Naive thymus-derived CD4-positive, alpha-beta T cell (primary cell): Measurements from ENCODE around the gene ANKRD45. TPM values are rescaled to one million over a fixed set of nuclear protein-coding genes. Genes with fewer than 3 reads are reported as not detected.

Experiments used
- ATAC-seq: fragments of 150-1000 bp; cut with Tn5 transposase; 2 replicates; pipeline ENCODE4 v1.10.0; 2021; ENCODE audit warnings: mild to moderate bottlenecking, moderate library complexity
- CTCF ChIA-PET: fragments of 350-600 bp; sonication (Branson Sonifier 250); formaldehyde crosslinking; loops from one replicate; lab custom pipeline; 2021; ENCODE audit warnings: antibody characterized with exemption; lab: Charles Lee
- POLR2A ChIA-PET: fragments of 350-600 bp; sonication (Branson Sonifier 250); formaldehyde crosslinking; loops from one replicate; lab custom pipeline; 2021; ENCODE audit warnings: antibody characterized with exemption, inconsistent platforms; lab: Charles Lee
- DNase-seq, 9 donors: peaks; one replicate each; pipeline versions ENCODE4 v3.0.0 to v3.0.0-alpha.2; 2020 to 2022; ENCODE audit warnings: mixed read lengths in 1 of 9
- H3K27ac ChIP-seq: one replicate; pipeline ENCODE4 v1.7.0; 2013; ENCODE audit warnings: mild to moderate bottlenecking, low read depth, low read length, moderate library complexity
- H3K27me3 ChIP-seq, 2 donors: one replicate each; pipeline ENCODE4 v1.7.0; 2013; ENCODE audit warnings: low read length in 2 of 2, mild to moderate bottlenecking in 2 of 2, moderate library complexity in 2 of 2; ENCODE audit not compliant: control insufficient read depth in 2 of 2, insufficient read depth in 2 of 2
- H3K36me3 ChIP-seq, 3 experiments: 1 replicate in 2 of 3; 2 replicates in 1 of 3; pipeline ENCODE4 v1.7.0; 2013; ENCODE audit warnings: low read length in 3 of 3, mild to moderate bottlenecking in 3 of 3, moderate library complexity in 1 of 3; ENCODE audit not compliant: insufficient read depth in 3 of 3, control insufficient read depth in 2 of 3
- H3K4me1 ChIP-seq, 2 donors: one replicate each; pipeline ENCODE4 v1.7.0; 2013; ENCODE audit warnings: low read length in 2 of 2, mild to moderate bottlenecking in 2 of 2, moderate library complexity in 1 of 2; ENCODE audit not compliant: control insufficient read depth in 2 of 2, insufficient read depth in 2 of 2
- H3K4me3 ChIP-seq: 2 replicates; pipeline ENCODE4 v1.7.0; 2013; ENCODE audit warnings: mild to moderate bottlenecking, low read length
- H3K9me3 ChIP-seq, 3 experiments: 1 replicate in 2 of 3; 2 replicates in 1 of 3; pipeline ENCODE4 v1.7.0; 2013; ENCODE audit warnings: low read length in 3 of 3; ENCODE audit not compliant: control insufficient read depth in 2 of 3
- H3K27ac Mint-ChIP-seq, 9 donors: one replicate each; pipeline ENCODE4 v1.8.0; 2020 to 2022; ENCODE audit warnings: mixed read lengths in 9 of 9, mild to moderate bottlenecking in 8 of 9, moderate library complexity in 5 of 9, inconsistent platforms in 2 of 9
- H3K27me3 Mint-ChIP-seq, 5 donors: one replicate each; pipeline ENCODE4 v1.8.0; 2021 to 2022; ENCODE audit warnings: mixed read lengths in 5 of 5, mild to moderate bottlenecking in 1 of 5
- H3K36me3 Mint-ChIP-seq, 5 donors: one replicate each; pipeline ENCODE4 v1.8.0; 2020 to 2022; ENCODE audit warnings: mixed read lengths in 5 of 5, mild to moderate bottlenecking in 3 of 5, inconsistent platforms in 1 of 5
- H3K4me1 Mint-ChIP-seq, 7 donors: one replicate each; pipeline ENCODE4 v1.8.0; 2020 to 2022; ENCODE audit warnings: mixed read lengths in 7 of 7, mild to moderate bottlenecking in 3 of 7, inconsistent platforms in 1 of 7
- H3K4me3 Mint-ChIP-seq, 10 donors: one replicate each; pipeline ENCODE4 v1.8.0; 2020 to 2022; ENCODE audit warnings: mild to moderate bottlenecking in 10 of 10, mixed read lengths in 10 of 10, moderate library complexity in 6 of 10, inconsistent platforms in 2 of 10
- H3K9me3 Mint-ChIP-seq, 11 donors: one replicate each; pipeline ENCODE4 v1.8.0; 2020 to 2022; ENCODE audit warnings: mixed read lengths in 11 of 11, mild to moderate bottlenecking in 4 of 11, inconsistent platforms in 1 of 11, moderate library complexity in 1 of 11
- intact Hi-C, 2 donors: fragments of 100-400 bp; cut with micrococcal nuclease; formaldehyde crosslinking; loops; one replicate each; pipeline ENCODE4 v1.15.1; 2023
- polyA plus RNA-seq, 2 donors: library from polyadenylated mRNA; unstranded; fragments of 300-500 nt; fragmentation: Illumina TruSeq; gene quantifications; one replicate each; pipeline ENCODE4 v1.2.3, GENCODE V29; 2021
- total RNA-seq, 6 experiments: library from RNA in 5 of 6; stranded (reverse) in 5 of 6; gene quantifications; 1 replicate in 5 of 6; 2 replicates in 1 of 6; pipeline ENCODE4 v1.2.3 and lab custom pipeline; 2021 to 2026

ANKRD45 gene
- total and polyA plus RNA-seq, 7 experiments from 2014 or later, result not detected

GRCh38 chr1:173590557-173590956 is 79.1 kb downstream of the ANKRD45 start:
- CTCF ChIA-PET, result no interaction called here
- Mint-ChIP-seq H3K27me3 (peaks cover 0 to 21% (median 4%) of the 10 kb centered on the region in 5 donors), H3K4me1 (no peaks in the 10 kb centered on the region), H3K27ac (no peak overlapping the region), H3K4me3 (no peak overlapping the region), H3K9me3 (peaks cover 0 to 7% (median 0%) of the 10 kb centered on the region in 11 donors), H3K36me3 (no peaks in the 10 kb centered on the region)
- Histone ChIP-seq H3K9me3 (no peaks in the 10 kb centered on the region), H3K27me3 (no peaks in the 10 kb centered on the region), H3K36me3 (no peaks in the 10 kb centered on the region), H3K4me1 (no peaks in the 10 kb centered on the region), H3K27ac (no peak overlapping the region), H3K4me3 (no peak overlapping the region)
- POLR2A ChIA-PET, result interaction anchor here (0.6 kb wide), 1 partner anchor 118 kb away, joined by 3 read pairs; no protein-coding TSS in a partner anchor
- DNase-seq (no peak), ATAC-seq (no peak)
- intact Hi-C loops, result no loop called here

- intact Hi-C loops, result no loop called here
- H3K9me3 Mint-ChIP-seq, result peaks cover 0 to 4% (median 0%) of the 10 kb centered on the region in 11 donors
- H3K4me3 Mint-ChIP-seq, result no peak overlapping the region
- H3K27me3 ChIP-seq, result no peaks in the 10 kb centered on the region
- peaks cover 0 to 5% (median 0%) of the 10 kb centered on the region in 5 donors for H3K36me3 Mint-ChIP-seq
- H3K36me3 ChIP-seq, result no peaks in the 10 kb centered on the region
- DNase-seq (no peak), ATAC-seq (no peak)
- H3K9me3 ChIP-seq, result no peaks in the 10 kb centered on the region
- H3K4me1 ChIP-seq, result no peaks in the 10 kb centered on the region
- H3K4me1 Mint-ChIP-seq, result no peaks in the 10 kb centered on the region
- ChIA-PET CTCF (no interaction called here), POLR2A (no interaction called here)
- H3K27ac Mint-ChIP-seq, result no peak overlapping the region
- no peak overlapping the region for H3K27ac ChIP-seq
- peaks cover 0 to 12% (median 0%) of the 10 kb centered on the region in 5 donors for H3K27me3 Mint-ChIP-seq
- H3K4me3 ChIP-seq, result no peak overlapping the region
These were observed 88.1 kb downstream of the ANKRD45 start for GRCh38 chr1:173581383-173582079.

GRCh38 chr1:173580658-173581057 is 89.0 kb downstream of the ANKRD45 start:
- ChIA-PET CTCF (no interaction called here), POLR2A (no interaction called here)
- Histone ChIP-seq H3K4me1 (no peaks in the 10 kb centered on the region), H3K36me3 (no peaks in the 10 kb centered on the region), H3K27me3 (no peaks in the 10 kb centered on the region), H3K4me3 (no peak overlapping the region), H3K9me3 (no peaks in the 10 kb centered on the region), H3K27ac (no peak overlapping the region)
- Mint-ChIP-seq H3K27ac (no peak overlapping the region), H3K4me1 (no peaks in the 10 kb centered on the region), H3K36me3 (peaks cover 0 to 5% (median 0%) of the 10 kb centered on the region in 5 donors), H3K27me3 (peaks cover 0 to 9% (median 0%) of the 10 kb centered on the region in 5 donors), H3K4me3 (no peak overlapping the region), H3K9me3 (no peaks in the 10 kb centered on the region)
- DNase-seq, result no peak
- intact Hi-C loops, result no loop called here
- ATAC-seq, result no peak

GRCh38 chr1:173580071-173580470 is 89.6 kb downstream of the ANKRD45 start:
- no peak for ATAC-seq
- intact Hi-C loops, result no loop called here
- Mint-ChIP-seq H3K4me1 (no peaks in the 10 kb centered on the region), H3K4me3 (no peak overlapping the region), H3K27ac (no peak overlapping the region), H3K9me3 (no peaks in the 10 kb centered on the region), H3K36me3 (peaks cover 0 to 5% (median 0%) of the 10 kb centered on the region in 5 donors), H3K27me3 (peaks cover 0 to 9% (median 0%) of the 10 kb centered on the region in 5 donors)
- Histone ChIP-seq H3K4me1 (no peaks in the 10 kb centered on the region), H3K27ac (no peak overlapping the region), H3K9me3 (no peaks in the 10 kb centered on the region), H3K36me3 (no peaks in the 10 kb centered on the region), H3K27me3 (no peaks in the 10 kb centered on the region), H3K4me3 (no peak overlapping the region)
- DNase-seq, result no peak
- POLR2A ChIA-PET, result interaction anchor here (0.6 kb wide), 1 partner anchor 1308 kb away, joined by 6 read pairs; no protein-coding TSS in a partner anchor
- CTCF ChIA-PET, result interaction anchor here (0.7 kb wide), 1 partner anchor 112 kb away, joined by 3 read pairs; no protein-coding TSS in a partner anchor

GRCh38 chr1:173573596-173573995 is 96.1 kb downstream of the ANKRD45 start:
- H3K36me3 Mint-ChIP-seq, result no peaks in the 10 kb centered on the region
- Histone ChIP-seq H3K36me3 (no peaks in the 10 kb centered on the region), H3K27ac (no peak overlapping the region), H3K4me3 (no peak overlapping the region), H3K27me3 (no peaks in the 10 kb centered on the region), H3K9me3 (no peaks in the 10 kb centered on the region), H3K4me1 (no peaks in the 10 kb centered on the region)
- no peak overlapping the region for H3K4me3 Mint-ChIP-seq
- peaks cover 0 to 6% (median 0%) of the 10 kb centered on the region in 7 donors for H3K4me1 Mint-ChIP-seq
- ATAC-seq (no peak), DNase-seq (no peak)
- CTCF ChIA-PET, result no interaction called here
- H3K9me3 Mint-ChIP-seq, result peaks cover 0 to 2% (median 0%) of the 10 kb centered on the region in 11 donors
- intact Hi-C loops, result no loop called here
- H3K27me3 Mint-ChIP-seq, result peaks cover 0 to 10% (median 7%) of the 10 kb centered on the region in 5 donors
- no peak overlapping the region for H3K27ac Mint-ChIP-seq
- POLR2A ChIA-PET, result no interaction called here

GRCh38 chr1:173572201-173572873 is 97.3 kb downstream of the ANKRD45 start:
- Mint-ChIP-seq H3K4me1 (peaks cover 0 to 6% (median 0%) of the 10 kb centered on the region in 7 donors), H3K9me3 (peaks cover 0 to 13% (median 4%) of the 10 kb centered on the region in 11 donors), H3K36me3 (peaks cover 0 to 3% (median 0%) of the 10 kb centered on the region in 5 donors), H3K27ac (no peak overlapping the region), H3K27me3 (peaks cover 0 to 14% (median 7%) of the 10 kb centered on the region in 5 donors), H3K4me3 (no peak overlapping the region)
- ChIA-PET POLR2A (no interaction called here), CTCF (no interaction called here)
- Histone ChIP-seq H3K27me3 (no peaks in the 10 kb centered on the region), H3K36me3 (no peaks in the 10 kb centered on the region), H3K9me3 (no peaks in the 10 kb centered on the region), H3K4me1 (no peaks in the 10 kb centered on the region), H3K27ac (no peak overlapping the region), H3K4me3 (no peak overlapping the region)
- intact Hi-C loops, result no loop called here
- DNase-seq (no peak), ATAC-seq (no peak)
